Gastroesophageal sphincter (tissue), 4 donors: ENCODE results near the gene ANKRD23. TPM values are rescaled to one million over a fixed set of nuclear protein-coding genes. Genes with fewer than 3 reads are reported as not detected.

Experiments
- ATAC-seq: fragments of 150-250 bp; one replicate; pipeline ENCODE4 v1.9.1; 2016; ENCODE audit warnings: mild to moderate bottlenecking, moderate library complexity
- H3K27ac ChIP-seq, 4 donors: fragments of 200-600 bp; sonication (generic) in 3 of 4; 1 replicate in 3 of 4; 2 replicates in 1 of 4; pipeline ENCODE4 v1.5.1; 2016 to 2019
- H3K27me3 ChIP-seq: fragments of 200-600 bp; sonication (generic); one replicate; pipeline ENCODE4 v1.5.1; 2019
- H3K36me3 ChIP-seq, 2 donors: fragments of 200-600 bp; sonication (generic); one replicate each; pipeline ENCODE4 v1.5.1; 2019; ENCODE audit warnings: control low read depth in 1 of 2
- H3K4me1 ChIP-seq, 3 donors: fragments of 200-600 bp; sonication (generic); 1 replicate in 2 of 3; 2 replicates in 1 of 3; pipeline ENCODE4 v1.5.1; 2016 to 2019; ENCODE audit warnings: control low read depth in 2 of 3
- H3K4me3 ChIP-seq, 2 donors: fragments of 200-600 bp; sonication (generic); one replicate each; pipeline ENCODE4 v1.5.1; 2019; ENCODE audit warnings: mild to moderate bottlenecking in 1 of 2, moderate library complexity in 1 of 2
- H3K9me3 ChIP-seq, 3 donors: fragments of 200-600 bp; sonication (generic); one replicate each; pipeline ENCODE4 v1.5.1; 2017 to 2019; ENCODE audit warnings: control low read depth in 2 of 3
- EP300 ChIP-seq: sonication (generic); formaldehyde crosslinking; IDR thresholded peaks from one replicate; pipeline ENCODE4 v1.6.1; 2017; ENCODE audit warnings: antibody characterized with exemption, mild to moderate bottlenecking
- POLR2A ChIP-seq, 2 donors: fragments of 450-650 bp; IDR thresholded peaks; one replicate each; pipeline ENCODE4 v1.6.1; 2017; ENCODE audit warnings: antibody characterized with exemption in 2 of 2, mild to moderate bottlenecking in 2 of 2, moderate library complexity in 1 of 2
- POLR2AphosphoS5 ChIP-seq: sonication (generic); formaldehyde crosslinking; IDR thresholded peaks from one replicate; pipeline ENCODE4 v1.6.1; 2017; ENCODE audit warnings: antibody characterized with exemption
- WGBS, 2 donors: methylation state at CpG; one replicate each; pipeline ENCODE4 v1.1.5; 2018; ENCODE audit warnings: low coverage in 1 of 2; 5-methylcytosine and 5-hydroxymethylcytosine counted together
- total RNA-seq, 4 donors: library from RNA; depleted of rRNA; stranded (reverse); fragments of >200 nt; gene quantifications; one replicate each; pipeline ENCODE4 v1.1.0, GENCODE V29; 2016
- TF ChIP-seq, protein P1 (sequence below), 4 experiments: fragments of 200-600 bp in 2 of 4; fragments of 450-650 bp in 2 of 4; sonication (generic) in 1 of 4; IDR thresholded peaks; one replicate each; pipeline ENCODE4 v1.5.1; 2017 to 2019; ENCODE audit warnings: antibody characterized with exemption in 4 of 4, mild to moderate bottlenecking in 2 of 4, moderate library complexity in 2 of 4

ANKRD23 gene
- total RNA-seq, 4 donors from 2014 or later: 1.2 to 4.9 (median 3.1) TPM

DNA sequence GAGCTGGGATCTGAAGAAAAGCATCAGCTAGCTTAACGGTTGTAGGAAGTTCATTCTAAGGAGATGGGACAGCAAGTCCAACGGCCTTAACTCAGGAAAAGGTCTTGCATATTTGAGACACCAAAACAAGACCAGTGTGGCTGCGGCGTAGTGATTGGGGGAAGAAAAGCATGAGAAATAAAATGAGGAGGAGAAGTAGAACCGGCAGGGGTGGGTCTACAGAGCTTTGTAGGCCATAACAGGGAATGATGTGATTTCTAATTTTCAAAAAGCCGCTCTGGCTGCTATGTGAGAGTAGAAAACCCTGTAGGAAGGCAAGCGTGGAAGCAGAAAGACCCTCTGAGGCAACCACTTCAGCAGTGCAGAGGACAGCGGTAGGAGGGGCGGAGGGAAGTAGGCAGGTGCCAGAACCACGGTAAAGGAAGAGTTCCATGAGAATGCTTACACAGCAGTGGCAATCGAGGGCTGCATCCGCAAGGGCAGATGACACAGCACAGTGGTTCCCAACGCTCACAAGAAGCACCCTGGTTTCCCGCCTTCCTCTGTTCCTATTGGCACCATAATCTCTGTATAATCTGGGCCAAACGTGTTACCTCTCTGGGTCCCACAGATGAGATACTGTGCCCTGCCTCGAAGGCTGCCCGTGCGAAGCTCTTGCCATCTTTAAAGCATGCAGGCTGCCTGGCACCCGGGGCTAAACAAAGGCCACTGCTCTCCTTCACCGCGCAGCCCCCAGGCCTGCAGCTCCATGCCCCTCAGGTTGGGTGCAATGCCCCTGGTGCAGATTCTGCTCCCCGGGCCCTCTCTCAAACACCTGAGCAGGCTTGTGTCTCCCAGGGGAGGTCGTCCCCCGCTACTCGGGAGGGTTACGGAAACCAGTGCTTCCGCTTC lies 13.2 kb upstream of the ANKRD23 start:
- WGBS, 2 donors: 14 to 31% methylated on average over 7 to 16 of the region's 27 CpGs
- peaks cover 0 to 73% (median 22%) of the 10 kb centered on the region in 3 donors for H3K4me1 ChIP-seq
- H3K9me3 ChIP-seq: no peaks in the 10 kb centered on the region
- ATAC-seq: no peak
- TF ChIP-seq POLR2A (IDR thresholded peaks at IDR 0.05) (no peak), EP300 (no peak), POLR2AphosphoS5 (no peak)
- TF ChIP-seq, protein P1, sequence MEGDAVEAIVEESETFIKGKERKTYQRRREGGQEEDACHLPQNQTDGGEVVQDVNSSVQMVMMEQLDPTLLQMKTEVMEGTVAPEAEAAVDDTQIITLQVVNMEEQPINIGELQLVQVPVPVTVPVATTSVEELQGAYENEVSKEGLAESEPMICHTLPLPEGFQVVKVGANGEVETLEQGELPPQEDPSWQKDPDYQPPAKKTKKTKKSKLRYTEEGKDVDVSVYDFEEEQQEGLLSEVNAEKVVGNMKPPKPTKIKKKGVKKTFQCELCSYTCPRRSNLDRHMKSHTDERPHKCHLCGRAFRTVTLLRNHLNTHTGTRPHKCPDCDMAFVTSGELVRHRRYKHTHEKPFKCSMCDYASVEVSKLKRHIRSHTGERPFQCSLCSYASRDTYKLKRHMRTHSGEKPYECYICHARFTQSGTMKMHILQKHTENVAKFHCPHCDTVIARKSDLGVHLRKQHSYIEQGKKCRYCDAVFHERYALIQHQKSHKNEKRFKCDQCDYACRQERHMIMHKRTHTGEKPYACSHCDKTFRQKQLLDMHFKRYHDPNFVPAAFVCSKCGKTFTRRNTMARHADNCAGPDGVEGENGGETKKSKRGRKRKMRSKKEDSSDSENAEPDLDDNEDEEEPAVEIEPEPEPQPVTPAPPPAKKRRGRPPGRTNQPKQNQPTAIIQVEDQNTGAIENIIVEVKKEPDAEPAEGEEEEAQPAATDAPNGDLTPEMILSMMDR (IDR thresholded peaks at IDR 0.05): no peak
- H3K4me3 ChIP-seq: peak overlapping the region; percentile 33 to 82
- H3K27me3 ChIP-seq: no peaks in the 10 kb centered on the region
- H3K27ac ChIP-seq: peak overlapping the region; percentile 41 to 100 (median 92)
- H3K36me3 ChIP-seq: peaks cover 0 to 46% of the 10 kb centered on the region in 2 donors

DNA sequence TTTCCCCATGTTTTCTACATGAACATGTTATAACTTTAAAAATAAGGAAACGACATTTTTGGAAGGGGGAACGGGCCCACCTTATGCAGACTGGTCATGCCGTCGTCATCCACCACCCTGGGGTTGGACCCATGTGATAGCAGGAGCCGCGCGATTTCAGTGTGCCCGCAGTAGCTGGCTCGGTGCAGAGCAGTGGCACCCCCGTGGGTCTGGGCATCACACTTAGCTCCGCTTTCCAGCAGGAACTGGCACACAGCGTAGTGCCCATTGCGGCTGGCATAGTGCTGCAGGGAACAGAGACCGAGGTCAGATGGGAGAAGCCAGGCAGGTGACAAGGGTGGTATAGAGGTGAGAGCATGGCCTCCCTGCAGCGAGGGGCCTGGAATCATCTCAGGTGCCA lies 9.5 kb upstream of the ANKRD23 start:
- WGBS, 2 donors: 90 to 99% methylated on average over 3 to 11 of the region's 15 CpGs
- Histone ChIP-seq H3K36me3 (peaks cover 0 to 60% of the 10 kb centered on the region in 2 donors), H3K27me3 (no peaks in the 10 kb centered on the region), H3K4me3 (no peak overlapping the region), H3K9me3 (no peaks in the 10 kb centered on the region), H3K27ac (no peak overlapping the region), H3K4me1 (peaks cover 0 to 36% (median 6%) of the 10 kb centered on the region in 3 donors)
- TF ChIP-seq EP300 (no peak), POLR2AphosphoS5 (no peak), POLR2A (IDR thresholded peaks at IDR 0.05) (no peak)
- TF ChIP-seq, protein P1 (IDR thresholded peaks at IDR 0.05): no peak
- ATAC-seq: no peak

DNA sequence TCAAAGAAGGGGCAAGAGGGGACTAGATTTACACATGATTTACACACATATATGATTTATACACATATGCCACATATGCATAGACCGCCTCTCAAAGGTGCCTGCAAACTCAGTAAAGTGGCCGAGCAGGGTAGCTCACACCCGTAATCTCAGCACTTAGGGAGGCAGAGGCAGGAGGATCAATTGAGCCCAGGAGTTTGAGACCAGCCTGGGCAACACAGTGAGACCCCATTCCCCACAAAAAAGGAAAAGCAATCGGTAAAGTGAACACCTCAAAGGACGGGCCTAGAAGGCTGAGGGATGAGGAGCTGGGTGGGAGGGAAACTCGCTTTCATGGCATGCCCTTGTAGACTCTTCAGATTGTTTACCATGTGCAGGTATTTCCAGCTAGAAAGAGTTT lies 8.8 kb upstream of the ANKRD23 start:
- no peak overlapping the region for H3K4me3 ChIP-seq
- H3K4me1 ChIP-seq: peaks cover 0 to 34% (median 6%) of the 10 kb centered on the region in 3 donors
- no peak overlapping the region for H3K27ac ChIP-seq
- WGBS, 2 donors: 86 to 91% methylated on average over 3 to 6 of the region's 6 CpGs
- H3K36me3 ChIP-seq: peaks cover 0 to 67% of the 10 kb centered on the region in 2 donors
- ATAC-seq: no peak
- H3K9me3 ChIP-seq: no peaks in the 10 kb centered on the region
- H3K27me3 ChIP-seq: no peaks in the 10 kb centered on the region
- no peak for TF ChIP-seq EP300
- TF ChIP-seq, protein P1 (IDR thresholded peaks at IDR 0.05): no peak
- TF ChIP-seq POLR2A (IDR thresholded peaks at IDR 0.05): no peak
- no peak for TF ChIP-seq POLR2AphosphoS5

DNA sequence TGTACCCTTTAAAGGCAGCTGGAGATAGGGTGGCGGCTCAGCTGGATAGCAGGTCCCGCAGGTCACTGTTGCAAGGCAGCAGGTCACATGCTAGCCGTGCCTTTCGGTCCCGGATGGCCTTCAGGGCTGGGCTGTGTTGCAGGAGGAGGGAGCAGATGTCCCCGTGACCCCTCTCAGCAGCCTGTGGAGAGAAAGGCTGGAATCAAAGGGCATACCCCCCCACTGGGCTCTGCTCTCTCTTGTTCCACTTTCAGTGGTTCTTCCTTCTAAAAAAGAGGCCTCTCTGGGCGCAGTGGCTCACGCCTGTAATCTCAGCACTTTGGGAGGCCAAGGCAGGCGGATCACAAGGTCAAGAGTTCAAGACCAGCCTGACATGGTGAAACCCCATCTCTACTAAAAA lies 4.4 kb upstream of the ANKRD23 start:
- TF ChIP-seq POLR2A (IDR thresholded peaks at IDR 0.05): no peak
- TF ChIP-seq, protein P1 (IDR thresholded peaks at IDR 0.05): no peak
- no peak for TF ChIP-seq EP300
- TF ChIP-seq POLR2AphosphoS5: no peak
- Histone ChIP-seq H3K27ac (no peak overlapping the region), H3K9me3 (no peaks in the 10 kb centered on the region), H3K36me3 (peaks cover 0 to 76% of the 10 kb centered on the region in 2 donors), H3K4me3 (no peak overlapping the region), H3K27me3 (no peaks in the 10 kb centered on the region), H3K4me1 (peaks cover 0 to 16% (median 0%) of the 10 kb centered on the region in 3 donors)
- no peak for ATAC-seq
- 72 to 80% methylated on average over 1 to 3 of the region's 9 CpGs for WGBS, 2 donors

DNA sequence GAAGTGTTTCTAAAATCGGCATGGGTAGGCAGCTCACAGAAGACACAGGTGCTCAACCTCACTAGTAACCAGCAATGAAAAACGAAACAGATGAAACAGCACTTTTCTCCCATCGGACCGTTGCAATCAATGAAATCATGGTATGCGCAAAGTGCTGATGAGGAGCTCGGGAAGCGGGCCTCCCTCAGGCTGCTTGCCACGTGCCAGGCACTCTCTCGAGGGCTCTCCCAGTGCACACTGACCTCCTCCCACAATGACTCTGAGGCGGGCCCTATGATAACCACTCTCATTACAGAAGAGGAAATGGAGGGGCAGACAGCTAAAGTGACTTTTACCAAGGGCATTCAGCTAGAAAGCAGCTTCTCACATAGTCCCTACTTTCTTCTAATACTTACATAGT lies 3.8 kb upstream of the ANKRD23 start:
- no peak for ATAC-seq
- Histone ChIP-seq H3K9me3 (no peaks in the 10 kb centered on the region), H3K4me3 (no peak overlapping the region), H3K27me3 (no peaks in the 10 kb centered on the region), H3K36me3 (peaks cover 0 to 70% of the 10 kb centered on the region in 2 donors), H3K4me1 (peaks cover 0 to 22% (median 0%) of the 10 kb centered on the region in 3 donors), H3K27ac (no peak overlapping the region)
- 74 to 89% methylated on average over 9 to 10 of the region's 10 CpGs for WGBS, 2 donors
- TF ChIP-seq POLR2AphosphoS5 (no peak), EP300 (no peak), POLR2A (IDR thresholded peaks at IDR 0.05) (no peak)
- TF ChIP-seq, protein P1 (IDR thresholded peaks at IDR 0.05): no peak
